ENCODE data around the gene PLEKHO2. TPM values are rescaled to one million over a fixed set of nuclear protein-coding genes. Genes with fewer than 3 reads are reported as not detected.

Gene PLEKHO2
- total RNA-seq, 1 donor from 2014 or later, result 10.4 TPM

DNA sequence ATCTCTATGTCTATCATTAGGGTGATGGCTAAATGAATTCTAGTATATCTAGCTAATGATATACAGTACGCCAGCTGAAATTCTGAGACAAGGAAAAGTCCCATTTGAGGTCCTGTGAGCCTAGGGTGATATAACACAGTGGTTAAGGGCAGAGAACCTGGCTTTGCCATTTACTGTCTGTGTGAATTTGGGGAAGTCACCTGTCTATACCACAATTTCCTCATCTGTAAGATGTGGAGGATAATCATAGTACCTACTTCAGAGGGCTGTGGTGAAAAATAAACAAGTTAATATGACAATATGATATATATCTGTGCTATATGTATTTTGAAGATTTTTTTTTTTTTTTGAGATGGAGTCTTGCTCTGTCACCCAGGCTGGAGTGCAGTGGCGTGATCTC lies 60.2 kb downstream of the PLEKHO2 start:
- intact Hi-C loops (cut with DNase I), result no loop called here

DNA sequence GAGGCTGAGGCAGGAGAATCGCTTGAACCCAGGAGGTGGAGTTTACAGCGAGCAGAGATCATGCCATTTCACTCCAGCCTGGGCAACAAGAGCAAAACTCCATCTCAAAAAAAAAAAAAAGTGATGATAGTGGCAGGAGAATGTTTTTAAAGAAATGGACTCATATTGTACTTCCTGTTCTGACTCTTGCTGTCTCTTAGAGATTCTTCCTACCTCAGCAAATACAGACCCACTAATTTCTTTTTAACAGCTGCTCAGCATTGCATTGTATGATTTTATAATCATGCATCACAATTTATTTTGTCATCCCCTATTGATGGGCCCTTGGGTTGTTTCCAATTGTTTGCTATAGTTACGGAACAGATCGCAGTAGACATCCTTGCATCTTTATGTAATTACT lies 61.1 kb downstream of the PLEKHO2 start:
- DNase-seq (ENCODE audit: missing footprints), result no peak
- intact Hi-C loops (cut with DNase I), result no loop called here
- ATAC-seq, result no peak

More for the DNA sequence above, 60.2 kb downstream of the PLEKHO2 start:
- no peak for DNase-seq (ENCODE audit: missing footprints)
- no peak for ATAC-seq

DNA sequence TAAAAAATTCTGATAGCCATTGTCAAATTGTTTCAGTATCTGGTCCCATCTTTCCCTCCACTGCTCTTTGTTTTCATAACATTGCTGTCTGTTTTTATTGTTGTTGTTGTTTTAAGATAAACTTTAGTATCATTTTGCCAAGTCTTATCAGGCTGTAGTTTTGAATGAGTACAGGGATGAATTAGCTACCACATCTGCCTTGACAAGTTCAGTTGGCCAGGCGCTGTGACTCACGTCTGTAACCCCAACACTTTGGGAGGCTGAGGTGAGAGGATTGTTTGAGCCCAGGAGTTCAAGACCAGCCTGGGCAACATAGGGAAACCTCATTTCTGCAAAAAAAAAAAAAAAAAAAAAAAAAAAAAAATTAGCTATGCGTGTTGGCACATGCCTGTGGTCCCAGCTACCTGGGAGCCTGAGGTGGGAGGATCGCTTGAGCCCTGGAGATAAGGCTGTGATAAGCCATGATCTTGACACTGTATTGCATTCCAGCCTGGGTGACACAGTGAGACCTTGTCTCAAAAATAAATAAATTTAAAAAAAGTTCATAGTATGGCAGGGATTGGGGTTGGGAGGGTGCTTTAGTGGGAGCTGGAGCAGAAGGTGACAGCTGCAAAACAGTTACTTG lies 61.7 kb downstream of the PLEKHO2 start:
- DNase-seq (ENCODE audit: missing footprints), result no peak
- intact Hi-C loops (cut with DNase I), result no loop called here
- no peak for ATAC-seq

DNA sequence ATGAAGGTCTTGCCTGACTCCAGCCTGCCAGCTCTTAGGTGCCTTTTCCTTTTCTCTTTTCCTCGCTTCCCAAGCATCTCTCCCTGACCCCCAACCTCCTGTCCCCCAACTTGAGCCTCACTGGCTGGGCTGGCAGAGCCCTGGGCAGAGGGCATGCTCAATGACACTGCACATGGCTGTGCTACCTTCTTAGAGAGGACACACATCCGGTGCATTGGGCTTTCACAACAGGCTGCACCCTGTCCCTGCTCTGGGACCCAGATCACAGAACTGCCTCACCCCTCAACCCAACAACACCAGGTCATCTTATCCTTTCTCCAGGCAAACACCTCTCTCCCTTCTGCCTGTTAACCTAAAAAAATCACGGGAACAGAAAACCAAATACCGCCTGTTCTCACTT lies 62.5 kb downstream of the PLEKHO2 start:
- DNase-seq (ENCODE audit: missing footprints) (no peak), ATAC-seq (no peak)
- intact Hi-C loops (cut with DNase I), result loop anchor here (2.0 kb wide), 2 partner anchors 61 to 173 kb away; no protein-coding TSS in a partner anchor

DNA sequence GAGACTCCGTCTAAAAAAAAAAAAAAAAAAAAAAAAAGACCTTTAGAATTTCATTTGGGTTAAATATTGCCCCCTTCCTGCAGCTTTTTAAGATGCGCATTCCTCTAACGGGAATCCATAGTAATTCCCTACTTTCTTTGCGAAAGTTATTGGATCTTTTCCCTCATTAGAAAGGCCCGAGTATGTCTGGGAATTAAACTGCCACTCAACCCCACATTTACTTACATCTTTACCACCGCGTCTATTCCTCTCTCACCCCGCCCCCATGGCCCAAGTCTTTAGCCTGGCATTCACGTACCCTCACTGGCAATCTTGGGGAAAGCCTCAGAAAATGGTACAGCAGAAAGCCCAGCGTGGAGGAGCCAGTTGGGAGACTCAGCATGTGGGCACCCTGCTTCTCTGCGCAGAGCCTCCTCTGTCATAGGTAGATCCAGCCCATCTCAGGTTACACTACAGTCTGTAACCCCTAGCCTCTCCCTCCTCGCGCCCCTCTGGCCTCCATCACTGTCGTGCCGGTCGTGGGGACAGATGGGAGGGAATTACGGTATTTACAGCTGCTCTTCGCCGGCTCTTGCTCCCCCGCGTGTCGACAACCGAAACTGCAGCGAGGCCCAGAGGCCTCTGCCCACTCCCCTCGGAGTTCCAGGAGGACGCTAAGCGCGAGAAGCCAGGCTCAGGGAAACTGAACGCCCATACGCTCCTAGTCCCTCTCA lies 63.6 kb downstream of the PLEKHO2 start:
- ATAC-seq (peak; percentile 92), DNase-seq (ENCODE audit: missing footprints) (peak; percentile 91)
- intact Hi-C loops (cut with DNase I), result loop anchor here (2.0 kb wide), 2 partner anchors 62 to 174 kb away; no protein-coding TSS in a partner anchor

DNA sequence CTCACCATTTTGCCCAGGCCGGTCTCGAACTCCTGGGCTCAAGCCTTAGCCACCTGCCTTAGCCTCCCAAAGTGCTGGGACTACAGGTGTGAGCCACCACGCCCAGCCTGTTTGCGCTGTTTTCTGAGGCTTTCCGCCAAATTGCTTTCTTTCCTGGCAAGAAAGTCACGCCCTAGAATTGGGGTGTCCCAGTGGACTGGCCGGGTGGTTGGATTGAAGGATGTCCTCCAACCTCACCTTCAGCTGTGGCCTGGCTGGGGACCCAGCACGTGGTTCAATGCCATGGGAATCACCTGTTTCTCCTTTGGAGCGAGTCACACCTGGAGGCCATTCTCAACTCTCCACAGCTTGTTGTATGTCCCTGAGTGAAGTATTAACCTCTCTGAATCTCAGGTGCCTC lies 64.2 kb downstream of the PLEKHO2 start:
- ATAC-seq (peak; percentile 2), DNase-seq (ENCODE audit: missing footprints) (no peak)
- intact Hi-C loops (cut with DNase I), result loop anchor here (2.0 kb wide), 2 partner anchors 63 to 175 kb away; no protein-coding TSS in a partner anchor

DNA sequence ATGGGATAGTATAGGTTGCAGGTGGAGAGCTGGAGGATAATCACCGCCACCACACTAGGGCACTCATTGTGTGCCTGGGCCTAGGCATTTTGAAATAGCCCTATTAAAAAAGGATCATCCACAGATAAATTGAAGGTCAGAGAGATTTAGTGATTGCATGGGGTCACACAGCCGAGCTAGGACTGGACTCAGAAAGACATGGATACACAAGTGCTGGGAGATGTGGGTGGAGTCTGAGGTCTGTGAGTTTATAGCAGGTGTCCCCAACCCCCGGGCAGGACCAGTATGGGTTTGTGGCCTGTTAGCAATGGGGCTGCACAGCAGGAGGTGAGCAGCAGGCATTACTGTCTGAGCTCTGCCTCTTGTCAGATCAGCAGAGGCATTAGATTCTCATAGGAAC lies 64.7 kb downstream of the PLEKHO2 start:
- intact Hi-C loops (cut with DNase I), result no loop called here
- ATAC-seq, result no peak
- no peak for DNase-seq (ENCODE audit: missing footprints)

DNA sequence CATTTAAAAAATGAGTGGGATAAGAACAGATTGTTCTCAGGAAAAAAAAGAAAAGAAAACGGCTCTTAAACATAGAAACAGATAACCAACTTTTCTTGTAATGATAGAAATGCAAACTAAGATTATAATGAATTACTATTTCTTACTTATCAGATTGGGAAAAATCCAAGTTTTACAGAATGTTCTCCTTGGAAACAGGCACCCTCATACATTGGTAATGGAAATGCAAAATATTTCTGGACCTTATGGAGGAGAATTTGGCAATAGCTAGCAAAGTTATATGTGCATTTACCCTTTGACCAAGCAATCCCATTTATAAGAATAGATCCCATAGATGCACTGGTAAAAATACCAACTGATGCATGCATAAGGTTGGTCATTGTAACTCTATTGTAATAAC lies 66.3 kb downstream of the PLEKHO2 start:
- no peak for ATAC-seq
- intact Hi-C loops (cut with DNase I), result no loop called here
- DNase-seq (ENCODE audit: missing footprints), result no peak

DNA sequence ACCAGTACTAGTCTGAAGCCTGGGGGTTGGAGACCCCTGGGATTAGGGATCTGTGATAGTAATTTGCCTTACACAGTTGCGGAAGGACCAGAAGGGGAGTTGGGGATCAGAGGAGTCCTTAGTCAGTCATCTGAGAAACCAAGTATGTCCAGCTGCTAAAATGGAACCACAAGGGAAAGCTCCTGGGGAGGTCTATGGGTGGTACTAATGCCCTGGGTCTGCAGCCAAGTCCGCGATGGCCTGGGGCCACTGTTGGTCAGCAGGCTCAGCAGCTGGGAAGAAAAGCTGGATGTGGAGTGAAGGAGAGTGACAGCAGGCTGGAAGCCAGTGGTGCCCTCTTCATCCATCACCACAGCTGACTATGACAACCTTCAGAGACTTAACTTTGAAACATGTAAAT lies 67.8 kb downstream of the PLEKHO2 start:
- intact Hi-C loops (cut with DNase I), result no loop called here
- DNase-seq (ENCODE audit: missing footprints) (no peak), ATAC-seq (no peak)

DNA sequence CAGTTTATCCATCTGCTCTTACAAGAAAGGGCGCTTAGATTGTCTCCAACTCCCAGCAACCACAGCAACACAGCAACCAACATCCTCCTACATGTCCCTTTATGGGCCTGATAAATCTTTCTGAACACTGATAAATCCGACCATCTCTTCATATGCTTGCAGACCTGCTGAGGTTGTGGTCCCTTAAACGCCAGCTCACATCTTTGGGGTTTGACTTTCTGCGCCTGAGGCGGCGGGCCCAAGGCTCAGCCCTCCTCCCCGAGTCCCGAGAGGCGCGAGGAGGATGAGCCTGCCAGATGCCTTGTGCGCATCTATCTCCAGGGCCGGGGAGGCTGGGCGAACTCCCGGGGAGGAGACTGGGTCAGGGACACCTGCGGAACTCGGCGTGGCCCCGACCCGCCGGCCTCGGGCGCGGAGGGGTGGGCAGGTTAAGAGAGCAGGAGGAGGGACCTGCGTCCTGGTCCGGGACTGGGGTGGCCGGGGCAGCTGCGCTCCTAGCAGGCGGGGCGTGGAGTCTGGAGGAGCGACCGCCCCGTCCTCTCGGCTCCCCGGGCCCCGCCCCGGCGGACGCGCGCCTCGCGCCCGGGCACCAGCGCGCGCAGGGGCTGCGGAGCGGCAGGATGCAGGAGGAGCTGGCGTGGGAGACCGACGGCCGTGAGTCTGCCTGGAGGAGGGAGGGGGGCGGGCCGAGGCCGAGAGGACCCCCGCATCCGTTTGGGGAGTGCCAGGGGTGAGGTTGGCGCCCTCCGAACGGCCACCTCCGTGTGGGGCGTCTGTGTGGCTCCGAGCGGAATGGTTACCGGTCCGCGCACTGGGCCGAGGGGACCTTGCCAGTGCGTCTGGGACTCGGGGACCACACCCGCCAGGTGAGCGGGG lies 69.8 kb downstream of the PLEKHO2 start, which contains the start of gene ANKDD1A:
Gene ANKDD1A (plus strand): TSS at position 592 of the 876 bp plus-strand sequence. CDS start 29 bp downstream, at position 621.
- DNase-seq (ENCODE audit: missing footprints) (peak; percentile 82), ATAC-seq (peak; percentile 95)
- intact Hi-C loops (cut with DNase I), result no loop called here

DNA sequence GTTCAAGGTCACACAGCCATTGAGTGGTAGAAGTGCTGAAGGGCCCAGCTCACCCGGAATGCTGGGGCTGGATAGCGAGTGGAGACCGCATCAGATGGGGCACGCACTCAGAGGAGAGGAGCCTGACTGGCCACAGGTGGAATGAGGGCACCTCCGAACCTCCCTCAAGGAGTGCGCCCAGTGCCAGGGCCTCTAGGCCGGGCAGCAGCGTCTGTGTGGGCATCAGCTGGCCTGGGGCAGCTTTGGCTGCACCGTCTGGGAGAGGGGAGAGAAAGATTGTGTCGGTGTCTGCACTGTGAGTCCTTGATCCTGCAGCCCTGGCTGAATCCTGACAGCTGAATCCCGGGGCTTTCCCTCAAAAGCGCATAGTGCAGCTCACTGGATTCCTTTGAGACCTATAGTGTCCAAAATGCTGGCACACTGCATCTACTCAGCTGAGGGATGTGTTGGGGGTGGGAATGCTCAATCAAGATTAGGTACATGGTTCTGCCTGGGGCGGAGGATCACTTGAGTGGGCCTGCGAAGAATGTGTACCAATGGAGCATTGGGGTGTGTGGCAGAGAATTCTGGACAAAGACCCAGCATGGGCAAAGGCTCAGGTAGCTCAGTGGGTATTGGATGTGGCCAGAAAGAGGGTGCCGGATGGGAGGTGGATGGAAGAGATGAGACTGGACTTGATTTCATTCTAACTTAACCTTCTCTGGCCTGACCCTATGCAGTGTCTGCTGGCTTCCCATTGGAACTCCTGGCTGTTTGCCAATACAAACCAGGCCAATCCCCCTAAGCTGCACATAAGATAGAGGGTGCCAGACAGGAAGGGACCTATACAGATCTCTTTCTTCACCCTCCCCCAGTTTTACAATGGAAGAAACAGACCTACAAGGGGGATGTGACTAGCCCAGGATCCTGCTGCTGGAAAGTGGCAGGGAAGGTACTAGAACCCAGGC lies 70.9 kb downstream of the PLEKHO2 start:
- no peak for ATAC-seq

DNA sequence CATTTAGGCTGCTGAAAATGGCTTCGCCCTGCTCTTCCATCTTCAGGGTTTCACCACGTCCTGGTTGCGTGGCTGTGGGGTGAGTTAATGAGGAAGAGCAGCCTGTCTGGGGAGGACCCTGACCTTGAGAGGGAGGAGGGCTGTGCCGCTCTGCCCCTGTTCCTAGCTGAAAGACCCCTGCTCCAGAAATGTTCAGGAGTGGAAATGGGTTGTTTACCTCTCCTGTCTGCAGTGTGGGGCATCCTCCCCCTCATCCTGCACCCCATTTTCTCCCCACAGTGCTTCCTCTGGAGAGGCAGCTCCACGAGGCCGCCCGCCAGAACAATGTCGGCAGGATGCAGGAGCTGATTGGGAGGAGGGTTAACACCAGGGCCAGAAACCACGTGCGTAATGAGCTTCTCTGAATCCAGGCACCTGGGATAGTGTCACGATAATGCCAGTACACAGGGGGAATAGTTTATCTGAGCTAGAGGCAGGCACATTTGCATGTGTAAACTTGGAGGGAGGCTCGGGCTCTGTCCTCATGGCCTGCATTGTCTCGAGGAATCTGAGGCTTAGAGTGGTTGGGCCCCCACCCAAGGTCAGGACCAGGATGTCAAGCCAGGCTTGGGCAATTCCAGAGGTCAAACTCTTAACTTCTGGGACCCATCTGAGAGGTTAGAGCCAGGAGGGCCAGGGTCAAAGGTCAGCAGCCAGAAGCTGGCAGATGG lies 74.0 kb downstream of the PLEKHO2 start:
- ATAC-seq, result no peak
- no peak for DNase-seq (ENCODE audit: missing footprints)
- intact Hi-C loops (cut with DNase I), result no loop called here

More for the DNA sequence above, 70.9 kb downstream of the PLEKHO2 start:
- intact Hi-C loops (cut with DNase I), result no loop called here
- no peak for DNase-seq (ENCODE audit: missing footprints)

DNA sequence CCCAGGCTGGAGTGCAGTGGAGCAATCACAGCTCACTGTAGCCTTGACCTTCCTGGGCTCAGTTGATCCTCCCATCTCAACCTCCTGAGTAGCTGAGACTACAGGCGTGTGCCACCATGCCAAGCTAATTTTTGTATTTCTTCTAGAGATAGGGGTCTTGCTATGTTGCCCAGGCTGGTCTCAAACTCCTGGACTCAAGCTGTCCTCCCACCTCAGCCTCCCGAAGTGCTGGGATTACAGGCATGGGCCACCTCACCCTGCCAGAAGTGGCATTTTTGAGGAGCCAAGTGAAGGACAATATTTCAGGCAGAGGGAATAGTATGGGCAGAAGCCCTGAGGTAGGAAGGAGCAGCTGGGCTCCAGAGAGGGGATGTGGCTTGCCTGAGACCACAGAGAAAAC lies 74.7 kb downstream of the PLEKHO2 start:
- DNase-seq (ENCODE audit: missing footprints) (no peak), ATAC-seq (no peak)
- intact Hi-C loops (cut with DNase I), result no loop called here

DNA sequence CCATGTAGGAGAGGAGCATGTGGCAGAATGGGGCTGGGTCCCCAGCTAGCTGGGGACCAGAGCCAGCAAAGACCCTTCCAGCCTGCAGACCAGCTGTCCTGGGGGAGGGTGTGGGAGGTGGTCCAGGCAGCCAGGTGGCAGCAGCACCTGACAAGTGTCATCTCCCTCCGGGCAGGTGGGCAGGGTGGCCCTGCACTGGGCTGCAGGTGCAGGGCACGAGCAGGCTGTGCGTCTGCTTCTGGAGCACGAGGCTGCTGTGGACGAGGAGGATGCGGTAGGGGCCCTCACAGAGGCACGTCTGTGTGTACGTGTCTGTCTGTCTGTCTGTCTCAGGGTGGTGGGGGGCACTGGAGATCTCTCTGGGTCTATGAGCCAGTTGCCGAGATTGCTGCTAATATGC lies 75.5 kb downstream of the PLEKHO2 start:
- ATAC-seq (no peak), DNase-seq (ENCODE audit: missing footprints) (no peak)
- intact Hi-C loops (cut with DNase I), result no loop called here
